Kidney tubule cell (primary cell): Measurements from ENCODE around the gene ART1.

Experiments
- DNase-seq: peaks from one replicate; pipeline ENCODE4 v3.0.0-alpha.2; 2018; ENCODE audit warnings: low spot score

ART1 gene

DNA sequence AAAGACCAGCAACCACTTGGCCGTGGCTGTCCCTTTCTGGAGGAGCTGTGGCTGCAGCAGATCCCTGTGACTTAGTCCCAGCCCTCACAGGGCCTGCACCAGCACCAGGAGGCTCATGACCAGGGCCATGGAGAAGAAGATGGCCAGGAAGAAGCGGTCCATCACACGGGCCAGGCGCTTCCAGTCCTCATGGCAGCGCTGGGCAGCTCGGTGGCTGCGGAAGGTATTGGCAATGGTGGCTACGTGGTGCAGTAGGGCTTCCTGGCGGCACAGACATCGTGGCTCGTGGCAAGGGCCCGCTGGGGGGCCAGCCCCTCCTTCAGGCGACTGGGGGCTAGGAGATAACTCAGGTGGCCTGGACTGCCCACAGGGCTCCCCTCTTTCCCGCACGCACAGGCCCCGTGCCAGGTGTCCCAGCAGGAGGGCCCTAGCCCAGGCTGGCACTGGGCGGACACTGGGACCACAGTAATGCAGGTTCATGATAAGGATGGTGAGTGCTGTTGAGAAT is 21.1 kb downstream of the ART1 start:
- no peak for DNase-seq

GRCh38 chr11:3667149-3668035 is 22.5 kb downstream of the ART1 start:
- no peak for DNase-seq

GRCh38 chr11:3669128-3669527 is 24.2 kb downstream of the ART1 start:
- DNase-seq, result no peak

- no peak for DNase-seq
Observed at GRCh38 chr11:3669742-3670183, 24.8 kb downstream of the ART1 start.

DNA sequence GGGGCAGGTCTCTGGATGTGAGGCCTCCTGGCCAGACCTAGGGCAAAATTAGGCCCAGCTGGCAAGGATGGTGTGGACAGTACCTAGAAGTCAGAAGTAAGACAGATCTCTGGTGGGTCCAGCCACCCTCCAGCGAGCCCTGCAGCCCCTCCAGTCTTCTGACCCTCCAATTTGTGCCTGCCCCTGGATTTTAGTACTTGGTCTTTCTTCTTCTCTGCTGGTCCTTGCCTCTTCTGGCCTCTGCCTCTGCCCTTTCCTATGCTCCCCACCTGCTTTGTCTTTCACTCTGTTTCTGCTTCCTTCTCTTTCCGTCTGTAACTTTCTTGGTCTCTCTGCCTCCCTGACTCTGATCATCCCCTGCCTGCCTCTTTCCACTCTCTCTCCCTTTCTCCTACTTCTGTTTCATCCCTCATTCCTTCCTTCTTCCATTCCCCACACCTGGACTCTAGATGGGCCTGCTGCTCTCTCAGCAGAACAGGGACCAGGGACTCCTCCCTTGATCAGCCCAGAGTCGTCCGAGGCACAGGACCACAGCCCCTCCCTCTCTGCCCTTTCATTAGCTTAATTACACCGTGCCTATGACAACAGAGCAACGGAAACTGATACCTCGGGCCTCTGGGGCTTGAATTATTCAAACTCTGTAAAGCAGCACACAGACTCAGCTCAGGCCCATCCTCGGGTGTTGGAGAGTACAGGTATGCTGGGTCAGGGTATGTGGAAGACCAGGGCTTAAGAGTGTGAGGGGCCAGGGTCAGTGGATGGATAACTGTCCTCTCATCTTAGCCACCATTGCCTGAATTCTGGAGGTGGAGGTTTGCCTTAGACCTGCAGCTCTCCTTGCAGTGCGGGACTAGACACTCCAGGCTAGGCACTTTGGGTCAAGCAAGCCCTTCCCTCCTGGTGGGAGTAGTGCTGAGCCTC is 26.7 kb downstream of the ART1 start, which contains the start of gene CHRNA10:
Gene CHRNA10, minus strand, starts transcription at position 51 of the 921 bp plus-strand sequence. CDS start 72 bp downstream, outside the sequence.
- no peak for DNase-seq

DNA sequence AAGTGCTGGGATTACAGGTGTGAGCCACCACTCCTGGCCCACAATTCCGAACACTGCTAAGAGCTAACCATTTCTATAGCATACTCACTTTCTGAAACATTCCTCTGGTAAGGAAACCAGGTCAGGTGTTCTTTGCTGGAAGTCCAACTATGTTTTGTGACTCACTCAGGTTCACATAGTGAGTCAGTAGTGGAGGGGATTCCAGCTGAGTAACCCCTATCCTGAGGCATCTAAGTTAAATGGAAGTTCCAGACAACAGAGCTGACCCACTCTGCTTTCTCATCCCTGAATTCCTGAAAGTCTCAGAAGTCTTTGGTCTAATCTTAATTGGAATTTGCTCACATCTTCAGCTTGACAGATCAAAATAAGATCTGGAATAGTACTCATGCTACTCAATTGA is 29.3 kb downstream of the ART1 start:
- DNase-seq, result peak; percentile 96

GRCh38 chr11:3675971-3676370 is 31.0 kb downstream of the ART1 start:
- no peak for DNase-seq

GRCh38 chr11:3679077-3679476 is 34.1 kb downstream of the ART1 start:
- no peak for DNase-seq

DNA sequence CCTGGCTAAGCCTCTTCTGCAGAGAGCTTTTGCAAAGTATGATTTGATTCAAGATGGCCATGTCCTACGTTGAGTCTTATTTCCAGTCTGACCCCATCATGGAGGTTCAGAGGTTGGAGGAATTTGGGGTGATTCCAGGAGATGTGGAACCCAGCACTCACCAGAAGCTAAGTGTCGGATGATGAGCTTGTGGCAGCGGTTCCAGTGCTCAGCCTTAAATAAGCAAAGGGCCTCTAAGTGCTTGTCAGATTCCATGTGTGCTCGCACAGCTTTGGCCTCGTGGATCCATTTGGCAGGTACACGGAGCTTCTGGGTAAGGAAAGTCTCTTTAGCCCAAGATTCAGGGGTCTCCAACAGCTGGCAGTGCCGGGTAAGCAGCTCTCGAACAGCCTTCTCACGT is 38.1 kb downstream of the ART1 start:
- no peak for DNase-seq

GRCh38 chr11:3684129-3684818 is 39.3 kb downstream of the ART1 start:
- no peak for DNase-seq

- DNase-seq, result no peak
Observed at GRCh38 chr11:3684819-3685172, 39.9 kb downstream of the ART1 start.

GRCh38 chr11:3685923-3686322 is 41.0 kb downstream of the ART1 start:
- DNase-seq, result no peak

- DNase-seq, result peak; percentile 60
Observed at GRCh38 chr11:3686751-3687150, 41.8 kb downstream of the ART1 start.

GRCh38 chr11:3700410-3700809 is 55.5 kb downstream of the ART1 start:
- no peak for DNase-seq

- DNase-seq, result no peak
Observed at GRCh38 chr11:3700910-3701309, 56.0 kb downstream of the ART1 start.

- no peak for DNase-seq
Observed at GRCh38 chr11:3703383-3703782, 58.5 kb downstream of the ART1 start.

DNA sequence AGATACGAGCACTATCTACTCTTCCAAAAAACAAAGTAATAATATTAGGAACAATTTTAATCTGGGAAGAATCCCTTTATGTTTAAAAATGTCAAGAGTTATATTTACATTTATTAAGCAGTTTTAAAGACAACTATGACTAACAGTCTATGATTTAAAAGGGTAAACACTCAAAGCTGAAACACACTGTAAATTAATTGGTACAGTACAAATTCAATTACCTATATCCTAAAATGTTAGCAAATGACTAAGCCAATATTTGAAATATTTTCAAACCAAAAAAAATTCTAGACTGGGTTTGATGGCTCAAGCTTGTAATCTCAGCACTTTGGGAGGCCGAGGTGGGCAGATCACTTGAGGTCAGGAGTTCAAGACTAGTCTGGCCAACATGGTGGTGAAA is 62.2 kb downstream of the ART1 start:
- DNase-seq, result no peak

DNA sequence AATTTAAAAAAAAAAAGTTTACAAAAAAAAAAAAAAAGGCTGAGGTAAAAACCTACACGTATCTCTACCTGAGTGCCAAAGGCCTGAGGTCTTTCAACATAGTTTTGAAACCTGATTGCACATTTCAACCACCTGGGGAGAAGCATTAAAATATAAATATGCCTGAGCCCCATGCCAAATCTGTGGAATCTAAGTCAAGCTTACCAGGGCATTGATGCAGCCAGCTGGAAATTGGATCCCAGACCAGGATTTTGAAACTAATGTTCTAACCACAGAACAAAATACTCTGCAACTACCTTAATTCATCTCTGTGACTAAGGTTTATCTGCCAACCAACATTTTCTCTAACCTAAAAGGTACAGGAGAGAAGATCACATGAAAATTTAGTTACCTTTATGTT is 65.0 kb downstream of the ART1 start:
- no peak for DNase-seq

DNA sequence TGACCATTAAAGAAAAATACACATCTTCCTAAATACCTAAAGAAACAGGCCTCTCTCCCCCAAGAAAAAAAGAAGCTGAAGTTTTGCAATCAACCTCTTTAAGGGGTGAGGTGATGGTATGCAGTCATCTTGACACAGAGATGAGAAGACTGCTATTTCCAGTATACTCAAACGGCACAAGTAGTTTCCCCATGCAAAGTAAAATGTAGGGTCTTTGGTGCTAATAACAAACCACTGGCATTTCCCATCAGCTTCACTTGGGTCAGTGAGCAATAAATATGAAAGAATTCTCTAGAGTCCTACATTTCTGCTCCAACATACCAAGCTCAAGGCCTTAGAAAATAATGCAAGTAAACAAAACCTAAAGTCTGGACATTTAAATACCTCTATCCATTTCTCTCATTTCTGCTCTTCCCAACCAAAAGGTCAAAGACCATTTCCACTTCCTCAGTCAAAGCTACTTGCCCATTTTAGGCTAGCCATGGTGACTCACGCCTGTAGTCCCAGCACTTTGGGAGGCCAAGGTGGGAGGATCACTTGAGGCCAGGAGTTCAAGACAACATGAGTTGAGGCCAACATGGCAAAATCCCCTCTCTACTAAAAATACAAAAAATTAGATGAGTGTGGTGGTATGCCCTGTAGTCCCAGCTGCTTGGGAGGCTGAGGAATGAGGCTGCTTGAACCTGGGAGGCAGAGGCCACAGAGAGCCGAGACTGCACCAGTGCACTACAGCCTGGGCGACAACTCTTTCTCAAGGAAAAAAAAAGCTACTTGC is 65.7 kb downstream of the ART1 start:
- DNase-seq, result no peak

DNA sequence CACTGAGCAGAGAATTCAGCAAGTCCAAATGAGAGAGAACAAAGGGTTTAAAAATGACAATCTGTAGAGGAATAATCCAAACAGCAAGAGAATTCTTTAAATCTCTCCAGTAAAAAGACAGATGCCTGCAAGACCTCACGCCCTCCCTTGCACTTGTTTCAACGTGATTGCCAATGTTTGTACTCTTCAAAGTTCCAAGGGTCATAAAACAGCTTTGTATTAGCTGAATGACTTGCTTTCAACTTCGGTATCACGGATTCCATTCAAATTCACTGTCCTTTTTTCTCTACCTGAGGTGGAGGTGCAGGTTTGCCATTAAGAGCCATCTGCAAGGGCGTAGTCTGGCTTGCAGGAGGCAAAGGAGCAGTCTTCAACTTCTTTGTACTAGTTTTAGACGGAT is 67.3 kb downstream of the ART1 start:
- no peak for DNase-seq
